DMS 273 (cell line): ENCODE results near the gene ATG4D.
"Not testable (repeated sequence)": the region's sequence is repeated elsewhere in the genome, so short reads cannot be mapped to it uniquely, and the experiment has no call there.

Experiments used
- DNase-seq: peaks from one replicate; lab custom pipeline; 2025; ENCODE audit not compliant: unreplicated experiment; lab: John Stamatoyannopoulos, UW

ATG4D gene

GRCh38 chr19:10518444-10519361 lies 25.0 kb upstream of the ATG4D start:
- DNase-seq, result peak; percentile 88

GRCh38 chr19:10519421-10519820 lies 24.3 kb upstream of the ATG4D start:
- DNase-seq, result no peak

GRCh38 chr19:10520652-10521318 lies 22.9 kb upstream of the ATG4D start:
- DNase-seq, result no peak

- no peak for DNase-seq
Measured at GRCh38 chr19:10521461-10522171, 22.1 kb upstream of the ATG4D start.

- no peak for DNase-seq
Measured at GRCh38 chr19:10523135-10523636, 20.5 kb upstream of the ATG4D start.

GRCh38 chr19:10525636-10526035 lies 18.1 kb upstream of the ATG4D start:
- no peak for DNase-seq

- not testable (repeated sequence) for DNase-seq
Measured at GRCh38 chr19:10526887-10527286, 16.8 kb upstream of the ATG4D start.

GRCh38 chr19:10532457-10532856 lies 11.2 kb upstream of the ATG4D start:
- no peak for DNase-seq

- no peak for DNase-seq
Measured at GRCh38 chr19:10533646-10534386, 9.9 kb upstream of the ATG4D start.

- no peak for DNase-seq
Measured at GRCh38 chr19:10535613-10536012, 8.1 kb upstream of the ATG4D start.

- no peak for DNase-seq
Measured at GRCh38 chr19:10537668-10538067, 6.0 kb upstream of the ATG4D start.

- no peak for DNase-seq
Measured at GRCh38 chr19:10538204-10538983, 5.3 kb upstream of the ATG4D start.

GRCh38 chr19:10539016-10539415 lies 4.7 kb upstream of the ATG4D start:
- DNase-seq, result not testable (repeated sequence)

GRCh38 chr19:10543059-10543419 lies 665 bp upstream of the ATG4D start:
- DNase-seq, result peak; percentile 59

GRCh38 chr19:10544242-10544752 lies 593 bp downstream of the ATG4D start:
- peak; percentile 52 for DNase-seq

- no peak for DNase-seq
Measured at GRCh38 chr19:10544753-10545251, 1.1 kb downstream of the ATG4D start.

GRCh38 chr19:10546817-10547216 lies 3.1 kb downstream of the ATG4D start:
- no peak for DNase-seq

GRCh38 chr19:10548746-10549276 lies 5.1 kb downstream of the ATG4D start:
- DNase-seq, result no peak

GRCh38 chr19:10549733-10550132 lies 6.0 kb downstream of the ATG4D start:
- DNase-seq, result no peak
